SW480 (cell line): Measurements from ENCODE around the gene PDP2.
A peak's percentile ranks its signal among the peaks of the same experiment; 100 is the strongest.

Experiments
- DNase-seq: peaks from one replicate; pipeline ENCODE4 v3.0.0-alpha.2; 2016; ENCODE audit warnings: low spot score

Gene PDP2

DNA sequence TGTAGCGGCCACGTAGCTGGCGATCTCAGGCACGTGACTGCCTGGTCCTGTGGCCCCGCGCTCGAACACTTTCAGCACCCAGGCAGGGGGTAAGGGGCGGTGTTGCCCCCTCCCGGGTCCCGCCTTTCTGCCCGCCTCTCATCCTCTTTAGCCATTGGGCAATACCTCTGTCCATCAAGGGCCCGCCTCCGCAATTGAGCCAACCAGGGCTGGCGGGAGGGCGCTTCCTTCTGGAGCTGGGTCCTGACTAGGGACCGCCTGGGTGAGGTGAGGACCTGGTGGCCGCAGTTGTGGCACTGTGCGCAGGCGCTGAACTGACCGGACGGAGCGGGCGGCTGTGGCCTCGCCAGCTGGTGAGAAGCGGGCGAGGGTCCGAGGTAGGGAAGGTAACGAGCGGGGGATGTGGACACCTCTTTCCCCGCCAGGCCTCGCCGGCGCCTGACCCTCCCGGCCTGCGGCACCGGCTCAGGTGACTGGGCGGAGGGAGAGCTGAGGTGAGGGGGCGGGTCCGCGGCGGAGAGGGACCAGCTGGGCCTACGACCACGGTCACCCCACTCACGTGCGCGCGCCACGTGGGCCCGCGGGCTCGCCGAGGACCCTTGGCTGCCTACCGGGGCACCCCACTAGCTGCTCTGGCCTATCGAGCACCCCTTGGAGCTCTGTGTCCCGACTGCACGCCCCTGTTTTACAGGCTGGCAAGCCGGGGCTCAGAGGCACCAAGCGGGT, at the start of gene PDP2:
Gene PDP2 (plus strand): TSS at position 228 of the 726 bp plus-strand sequence. CDS start 3,770 bp downstream, outside the sequence.
- DNase-seq: peak; percentile 86

DNA sequence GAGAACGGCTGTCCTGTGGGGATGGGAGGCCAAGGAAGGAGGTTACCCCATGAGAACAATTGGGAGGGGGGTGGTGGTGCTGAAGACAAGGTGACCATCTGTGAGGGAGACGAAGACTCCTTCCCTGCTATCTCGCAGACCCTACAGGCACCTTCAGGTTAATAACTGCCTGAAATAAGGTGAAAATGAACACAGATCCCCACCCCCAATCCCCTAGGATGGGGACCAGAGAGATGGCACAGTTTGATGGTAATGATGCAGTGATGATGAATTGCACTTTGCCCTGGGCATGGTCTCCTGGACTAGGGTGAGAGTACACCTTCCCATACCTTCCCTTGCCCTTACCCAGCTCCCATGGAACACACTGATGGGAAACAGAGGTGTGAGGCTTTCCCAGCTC, 48.1 kb upstream of the PDP2 start:
- DNase-seq: no peak

- DNase-seq: no peak
Measured at GRCh38 chr16:66832661-66833305, 47.5 kb upstream of the PDP2 start.

- no peak for DNase-seq
Measured at GRCh38 chr16:66834746-66835145, 45.6 kb upstream of the PDP2 start.

DNA sequence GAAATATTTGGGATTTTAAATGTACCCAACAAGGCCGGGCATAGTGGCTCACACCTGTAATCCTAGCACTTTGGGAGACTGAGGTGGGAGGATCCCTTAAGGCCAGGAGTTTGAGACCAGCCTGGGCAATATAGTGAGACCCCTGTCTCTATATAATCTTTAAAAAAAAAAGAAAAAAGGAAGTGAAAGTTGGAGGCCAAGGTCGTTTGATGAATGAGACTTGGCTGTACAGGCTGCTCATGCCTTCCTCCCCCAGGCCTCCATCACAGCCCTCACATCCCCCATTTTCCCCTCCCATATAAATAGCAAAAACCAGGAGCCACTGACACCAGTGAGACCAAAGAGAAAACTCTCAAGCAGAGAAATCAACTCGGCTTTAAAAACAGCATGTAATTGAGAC, 39.4 kb upstream of the PDP2 start:
- DNase-seq: no peak

DNA sequence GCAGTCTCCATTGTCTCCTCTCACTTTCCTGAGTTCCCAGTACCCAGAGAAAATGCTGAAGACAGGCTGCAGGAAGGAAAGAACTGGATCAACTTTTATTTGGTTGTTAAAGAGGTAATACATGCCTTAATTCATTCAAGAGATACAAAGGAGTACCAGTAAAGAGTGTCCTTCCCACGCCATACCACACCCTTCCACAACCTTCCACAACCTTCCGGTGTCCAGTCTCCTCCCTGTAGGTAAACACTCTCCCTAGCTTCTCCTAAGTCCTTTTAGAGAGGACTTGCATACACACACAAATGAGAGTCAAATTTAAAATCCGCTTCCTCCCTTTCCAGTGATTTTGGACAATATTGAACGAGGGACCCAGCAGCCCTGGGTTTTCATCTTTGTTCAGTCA, 38.9 kb upstream of the PDP2 start:
- DNase-seq: no peak

- no peak for DNase-seq
Measured at GRCh38 chr16:66842765-66843164, 37.5 kb upstream of the PDP2 start.

DNA sequence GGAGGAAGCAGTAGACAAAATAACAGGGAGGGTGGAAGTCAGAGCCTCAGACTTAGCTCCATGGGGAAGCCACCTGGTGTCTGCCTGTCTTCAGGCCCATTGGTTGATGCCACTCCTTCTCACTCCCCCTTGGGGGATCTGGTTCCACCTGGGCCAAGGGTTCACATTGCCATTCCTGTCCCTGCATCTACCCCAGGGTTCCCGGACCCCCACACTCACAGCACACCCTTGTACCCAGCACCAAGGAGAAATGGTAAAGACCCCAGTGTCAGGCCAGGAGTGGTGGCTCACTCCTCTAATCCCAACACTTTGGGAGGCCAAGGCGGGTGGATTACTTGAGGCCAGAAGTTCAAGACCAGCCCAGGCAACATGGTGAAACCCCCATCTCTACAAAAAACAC, 37.1 kb upstream of the PDP2 start:
- no peak for DNase-seq

- DNase-seq: no peak
Measured at GRCh38 chr16:66844009-66844341, 36.3 kb upstream of the PDP2 start.

DNA sequence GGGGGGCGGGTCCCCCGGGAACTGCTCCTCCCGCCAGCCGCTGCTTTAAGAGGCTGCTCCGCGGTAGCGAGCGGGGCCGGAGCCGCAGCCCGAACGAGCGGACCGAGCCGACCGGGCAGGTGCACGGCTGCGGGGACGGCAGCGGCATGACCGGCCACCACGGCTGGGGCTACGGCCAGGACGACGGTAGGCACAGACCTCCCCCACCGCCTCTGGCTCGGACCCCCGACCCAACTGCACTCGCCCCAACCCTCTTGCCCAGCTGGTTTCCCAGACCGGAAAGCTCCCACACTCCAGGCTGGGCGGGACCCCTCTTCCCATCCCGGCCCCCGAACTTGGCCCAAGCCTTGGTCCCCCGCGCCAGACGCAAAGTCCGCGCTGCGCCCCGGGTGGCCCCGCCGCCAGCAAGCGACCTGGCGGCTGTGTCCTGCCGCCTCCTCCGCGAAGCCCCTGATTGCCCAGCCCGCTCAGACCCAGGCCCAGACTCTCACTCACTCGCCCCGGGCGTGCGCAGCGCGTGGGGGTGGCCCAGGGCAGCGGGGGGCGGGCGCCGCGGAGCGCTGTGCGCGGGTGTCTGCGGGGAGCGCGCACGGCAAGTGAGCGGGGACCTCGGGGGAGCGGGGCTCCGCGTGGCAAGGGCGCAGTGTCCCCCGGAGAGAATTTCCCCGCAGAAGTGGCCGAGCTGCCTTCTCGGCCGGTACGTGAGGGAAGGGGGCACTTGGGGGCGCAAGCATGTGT, 35.8 kb upstream of the PDP2 start, which contains the start of gene CA7:
Gene CA7 (plus strand): TSS at position 73 of the 738 bp plus-strand sequence. CDS start 74 bp downstream, at position 147.
- DNase-seq: no peak

DNA sequence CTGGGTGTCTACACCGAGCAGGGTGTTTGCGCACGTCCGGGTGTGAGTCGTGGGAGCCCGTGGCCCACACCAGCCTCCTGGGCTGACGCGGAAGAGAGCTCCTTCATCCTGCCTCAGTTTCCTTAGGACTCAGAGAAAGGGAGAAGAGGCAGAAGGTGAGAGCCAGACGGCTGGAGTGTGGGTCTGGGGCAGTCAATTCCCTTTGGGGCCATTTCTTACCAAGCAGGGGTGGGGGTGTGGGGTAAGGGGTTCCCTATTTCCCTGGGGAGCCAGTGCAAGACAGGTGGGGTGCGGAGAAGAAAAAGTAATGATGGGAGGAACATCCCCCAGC, 35.3 kb upstream of the PDP2 start:
- DNase-seq: no peak

- no peak for DNase-seq
Measured at GRCh38 chr16:66845791-66846221, 34.5 kb upstream of the PDP2 start.

DNA sequence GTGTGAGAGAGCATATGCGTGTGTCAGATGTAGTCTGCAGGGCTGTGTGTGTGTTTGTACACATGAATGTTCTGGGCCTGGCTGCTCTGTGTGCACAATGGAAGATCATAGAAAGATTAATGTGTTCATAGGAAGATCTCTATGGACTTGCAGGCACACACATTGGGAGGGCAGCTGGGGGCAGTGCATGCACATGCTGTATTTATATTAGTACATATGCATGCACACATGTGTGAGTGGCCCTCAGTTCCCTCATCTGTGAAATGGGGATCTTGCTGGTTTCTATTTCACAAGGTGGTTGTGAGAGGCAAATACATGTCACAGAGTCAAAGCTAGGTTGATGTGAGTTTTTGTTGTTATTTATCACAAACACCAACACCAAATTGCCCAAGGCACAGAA, 34.0 kb upstream of the PDP2 start:
- DNase-seq: no peak

DNA sequence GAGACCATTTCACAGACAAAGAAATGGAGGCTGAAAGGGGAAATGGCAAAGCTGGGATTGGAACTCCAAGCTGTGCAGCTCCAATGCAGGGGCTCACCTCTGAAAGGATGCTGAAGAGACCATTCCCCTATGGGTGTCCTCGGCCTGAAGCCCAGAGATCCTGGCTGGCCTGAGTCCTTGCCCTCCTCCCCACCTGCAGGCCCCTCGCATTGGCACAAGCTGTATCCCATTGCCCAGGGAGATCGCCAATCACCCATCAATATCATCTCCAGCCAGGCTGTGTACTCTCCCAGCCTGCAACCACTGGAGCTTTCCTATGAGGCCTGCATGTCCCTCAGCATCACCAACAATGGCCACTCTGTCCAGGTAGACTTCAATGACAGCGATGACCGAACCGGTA, 33.5 kb upstream of the PDP2 start:
- no peak for DNase-seq

DNA sequence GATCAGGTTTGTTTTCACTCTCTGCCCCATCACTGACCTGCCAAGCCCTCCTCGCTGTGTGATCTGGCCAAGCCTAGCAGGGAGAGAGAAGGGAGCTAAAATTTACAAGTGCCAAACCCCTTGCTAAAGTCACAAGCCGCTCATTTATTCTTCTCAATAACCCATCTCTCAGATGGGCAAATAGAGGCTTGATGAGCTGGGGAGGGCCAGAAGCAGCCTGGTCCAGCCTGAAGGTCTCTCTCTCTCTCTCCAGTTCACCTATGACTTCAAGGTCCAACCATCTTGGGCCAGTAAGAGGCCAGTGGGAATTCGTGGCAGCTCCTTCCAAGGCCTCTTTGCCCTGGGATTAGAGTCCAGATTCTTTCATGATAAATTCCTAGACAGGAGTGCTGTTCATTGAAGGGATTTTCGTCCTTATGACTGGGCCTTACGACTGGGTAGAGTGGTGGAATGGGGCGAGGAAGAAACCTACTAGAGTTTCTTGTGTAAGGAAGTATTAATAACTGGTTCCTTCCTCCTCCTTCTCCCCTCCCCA, 32.7 kb upstream of the PDP2 start:
- DNase-seq: no peak

DNA sequence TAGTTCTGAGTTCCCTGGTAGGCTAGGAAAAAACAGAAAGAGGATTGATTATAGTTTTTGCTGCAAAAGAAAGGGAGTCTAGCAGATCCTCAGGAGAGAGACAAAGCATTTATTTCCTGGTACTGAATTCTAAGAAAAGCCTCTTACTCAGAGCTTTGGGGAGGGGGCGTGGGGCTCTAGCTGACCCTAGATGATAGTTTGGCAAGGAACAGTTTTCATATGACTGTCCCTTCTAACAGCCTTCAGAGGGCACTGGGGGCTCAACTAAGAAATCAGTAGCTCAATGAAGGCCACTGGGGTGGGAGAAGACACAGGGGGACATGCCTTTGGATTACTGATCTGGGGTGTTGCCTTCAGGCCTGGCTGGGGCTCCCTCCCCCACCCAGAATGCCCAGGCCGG, 32.1 kb upstream of the PDP2 start:
- no peak for DNase-seq

GRCh38 chr16:66849021-66849420, 31.3 kb upstream of the PDP2 start:
- DNase-seq: no peak

- DNase-seq: no peak
Measured at GRCh38 chr16:66849549-66849948, 30.8 kb upstream of the PDP2 start.

DNA sequence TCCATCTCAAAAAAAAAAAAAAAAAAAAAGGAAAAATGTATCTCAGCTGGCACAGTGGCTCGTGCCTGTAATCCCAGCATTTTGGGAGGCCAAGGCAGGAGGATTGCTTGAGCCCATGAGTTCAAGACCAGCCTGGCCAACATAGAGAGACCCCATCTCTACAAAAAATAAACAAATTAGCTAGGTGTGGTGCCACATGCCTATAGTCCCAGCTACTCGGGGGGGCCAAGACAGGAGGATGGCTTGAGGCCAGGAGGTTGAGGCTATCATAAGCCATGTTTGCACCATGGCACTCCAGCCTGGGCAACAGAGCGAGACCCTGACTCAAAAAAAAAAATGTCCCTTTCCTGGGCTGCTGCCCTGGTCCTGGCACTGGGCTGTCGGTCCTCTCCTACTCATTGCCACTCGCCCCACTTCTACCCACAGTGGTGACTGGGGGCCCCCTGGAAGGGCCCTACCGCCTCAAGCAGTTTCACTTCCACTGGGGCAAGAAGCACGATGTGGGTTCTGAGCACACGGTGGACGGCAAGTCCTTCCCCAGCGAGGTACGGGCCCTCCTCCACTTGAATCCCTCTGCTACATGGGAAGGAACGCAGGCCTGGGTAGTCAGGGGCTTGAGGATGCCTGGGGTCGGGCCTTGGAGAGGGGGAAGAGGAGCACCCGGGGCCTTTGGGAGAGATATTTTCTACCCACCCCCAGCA, 30.1 kb upstream of the PDP2 start:
- no peak for DNase-seq

DNA sequence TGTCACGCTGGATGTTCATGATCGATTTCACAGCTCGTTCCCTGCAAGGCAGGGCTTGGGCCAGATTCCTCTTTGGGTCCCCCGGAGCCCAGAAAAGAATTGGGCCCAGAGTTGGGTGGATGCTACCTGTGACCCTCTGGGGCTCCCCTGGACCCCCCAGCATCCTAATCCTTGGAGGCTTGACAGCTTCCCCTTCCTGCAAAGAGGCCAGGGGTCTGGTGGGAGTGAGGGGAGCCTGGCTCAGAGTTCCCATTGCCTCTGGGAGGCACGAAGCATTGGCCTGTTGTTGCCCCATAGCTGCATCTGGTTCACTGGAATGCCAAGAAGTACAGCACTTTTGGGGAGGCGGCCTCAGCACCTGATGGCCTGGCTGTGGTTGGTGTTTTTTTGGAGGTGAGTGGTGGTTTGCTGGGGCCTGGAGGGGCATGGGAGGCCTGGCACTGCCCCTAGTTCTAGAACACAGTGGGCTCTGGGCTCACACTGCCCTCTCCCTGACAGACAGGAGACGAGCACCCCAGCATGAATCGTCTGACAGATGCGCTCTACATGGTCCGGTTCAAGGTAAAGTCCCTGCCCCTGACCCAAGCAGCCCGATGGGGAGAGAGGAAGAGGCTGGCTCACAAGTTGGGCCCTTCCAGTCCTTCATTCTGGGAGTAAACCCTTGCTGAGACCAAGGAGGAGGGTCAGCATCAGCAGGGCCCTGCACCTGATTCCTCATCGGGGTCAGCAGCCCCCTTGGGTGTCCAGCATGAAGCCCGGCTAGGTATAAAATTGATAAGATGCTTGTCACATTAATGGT, 28.9 kb upstream of the PDP2 start:
- no peak for DNase-seq
